GM21825 (cell line): ENCODE results near the gene DDAH2.
A peak's percentile ranks its signal among the peaks of the same experiment; 100 is the strongest.

Experiments
- ATAC-seq: cut with Tn5 transposase; IDR thresholded peaks from one replicate; pipeline ENCODE4 v1.9.1; 2021; ENCODE audit warnings: mild to moderate bottlenecking, moderate library complexity; ENCODE audit not compliant: unreplicated experiment

DDAH2 gene

GRCh38 chr6:31733734-31734133 lies 4.6 kb upstream of the DDAH2 start:
- no peak for ATAC-seq

- ATAC-seq: no peak
Observed at GRCh38 chr6:31732029-31732428, 2.9 kb upstream of the DDAH2 start.

GRCh38 chr6:31730631-31731086 lies 1.6 kb upstream of the DDAH2 start:
- no peak for ATAC-seq

- ATAC-seq: no peak
Observed at GRCh38 chr6:31729979-31730630, 1.0 kb upstream of the DDAH2 start.

- peak; percentile 31 for ATAC-seq
Observed at GRCh38 chr6:31729515-31729978, 448 bp upstream of the DDAH2 start.

GRCh38 chr6:31727717-31728671 lies 1.1 kb downstream of the DDAH2 start:
- ATAC-seq: no peak

- no peak for ATAC-seq
Observed at GRCh38 chr6:31727034-31727716, 1.9 kb downstream of the DDAH2 start.

GRCh38 chr6:31725502-31726350 lies 3.4 kb downstream of the DDAH2 start:
- no peak for ATAC-seq

GRCh38 chr6:31723980-31724691 lies 5.0 kb downstream of the DDAH2 start:
- no peak for ATAC-seq

- ATAC-seq: no peak
Observed at GRCh38 chr6:31723245-31723979, 5.7 kb downstream of the DDAH2 start, which contains the start of gene MPIG6B. Gene MPIG6B, plus strand, starts transcription at chr6:31723373. Its CDS starts 11 bp downstream, at chr6:31723384.

GRCh38 chr6:31722173-31722572 lies 6.9 kb downstream of the DDAH2 start:
- ATAC-seq: no peak

GRCh38 chr6:31721351-31722020 lies 7.6 kb downstream of the DDAH2 start, which contains the start of gene LY6G6C:
Gene LY6G6C, minus strand, starts transcription at chr6:31721746. Its CDS starts 67 bp downstream, at chr6:31721679.
- ATAC-seq: no peak

- no peak for ATAC-seq
Observed at GRCh38 chr6:31720196-31720770, 8.8 kb downstream of the DDAH2 start.

GRCh38 chr6:31719001-31719400 lies 10.1 kb downstream of the DDAH2 start:
- ATAC-seq: no peak

- no peak for ATAC-seq
Observed at GRCh38 chr6:31718265-31718664, 10.8 kb downstream of the DDAH2 start.

- ATAC-seq: no peak
Observed at GRCh38 chr6:31717499-31718222, 11.4 kb downstream of the DDAH2 start.
